GM18511 (cell line): ENCODE results near the gene KRT34.
"Not testable (repeated sequence)": the region's sequence is repeated elsewhere in the genome, so short reads cannot be mapped to it uniquely, and the experiment has no call there.

Experiments used
- ATAC-seq: cut with Tn5 transposase; IDR thresholded peaks from one replicate; pipeline ENCODE4 v1.9.1; 2021; ENCODE audit warnings: mild to moderate bottlenecking, moderate library complexity; ENCODE audit not compliant: unreplicated experiment

KRT34 gene

GRCh38 chr17:41381943-41382342, at the start of gene KRT34:
Gene KRT34 (minus strand): TSS chr17:41382306. CDS start chr17:41382246, 60 bp downstream.
- not testable (repeated sequence) for ATAC-seq

DNA sequence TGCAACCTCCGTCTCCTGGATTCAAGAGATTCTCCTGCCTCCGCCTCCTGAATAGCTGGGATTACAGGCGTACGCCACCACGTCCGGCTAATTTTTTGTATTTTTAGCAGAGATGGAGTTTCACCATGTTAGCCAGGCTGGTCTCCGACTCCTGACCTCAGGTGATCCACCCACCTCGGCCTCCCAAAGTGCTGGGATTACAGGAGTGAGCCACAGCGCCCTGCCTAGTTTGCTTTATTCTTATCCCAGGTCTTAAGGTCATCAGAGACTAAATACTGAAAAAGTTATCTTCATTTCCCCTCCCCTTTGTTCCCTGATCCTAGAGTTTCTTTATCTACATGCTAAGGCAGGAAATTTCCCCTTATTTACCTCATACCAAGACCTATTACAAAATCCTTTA, 48.3 kb upstream of the KRT34 start:
- not testable (repeated sequence) for ATAC-seq

DNA sequence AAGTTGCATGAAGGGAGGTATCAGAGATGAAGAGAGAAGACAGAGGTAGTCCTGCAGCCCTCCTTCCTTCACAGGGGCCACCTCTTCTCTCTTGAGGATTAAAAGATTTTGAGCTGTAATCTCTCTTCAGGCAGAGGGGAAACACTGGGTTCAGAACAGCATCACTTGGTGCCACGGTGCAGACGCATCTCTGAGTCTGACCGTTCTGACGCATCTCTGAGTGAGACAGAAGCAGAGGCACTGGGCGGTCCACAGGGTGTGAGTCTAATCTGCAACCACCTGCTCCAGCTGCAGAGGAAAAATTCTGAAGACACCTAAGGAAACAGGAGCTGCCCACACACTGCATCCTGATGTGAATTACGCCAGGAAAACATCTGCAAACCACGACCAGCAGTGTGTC, 47.6 kb upstream of the KRT34 start:
- no peak for ATAC-seq

- no peak for ATAC-seq
Measured at GRCh38 chr17:41428591-41429291, 46.6 kb upstream of the KRT34 start.

GRCh38 chr17:41424111-41424635, 42.1 kb upstream of the KRT34 start, which contains the start of gene KRT37:
Gene KRT37 (minus strand): TSS chr17:41424585. CDS start chr17:41424523, 62 bp downstream.
- ATAC-seq = no peak

DNA sequence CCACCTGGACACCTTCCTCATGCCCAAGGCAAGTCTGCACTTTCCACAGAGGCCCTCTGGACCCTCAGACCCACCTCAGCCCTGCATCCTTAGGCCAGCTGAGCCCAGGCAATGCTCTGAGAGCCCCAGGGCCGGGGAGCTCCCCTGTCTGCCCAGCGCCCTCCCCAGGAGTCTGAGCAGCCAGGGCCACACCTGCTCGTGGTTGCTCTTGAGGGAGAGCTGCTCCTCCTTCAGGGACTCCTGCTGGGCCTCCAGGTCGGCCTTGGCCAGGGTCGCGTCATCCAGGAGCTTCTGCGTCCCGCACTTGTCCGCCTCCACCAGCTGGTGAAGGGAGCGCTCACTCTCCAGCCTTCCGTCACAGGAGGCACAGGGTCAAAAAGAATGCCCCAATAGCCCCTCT, 40.5 kb upstream of the KRT34 start:
- not testable (repeated sequence) for ATAC-seq

DNA sequence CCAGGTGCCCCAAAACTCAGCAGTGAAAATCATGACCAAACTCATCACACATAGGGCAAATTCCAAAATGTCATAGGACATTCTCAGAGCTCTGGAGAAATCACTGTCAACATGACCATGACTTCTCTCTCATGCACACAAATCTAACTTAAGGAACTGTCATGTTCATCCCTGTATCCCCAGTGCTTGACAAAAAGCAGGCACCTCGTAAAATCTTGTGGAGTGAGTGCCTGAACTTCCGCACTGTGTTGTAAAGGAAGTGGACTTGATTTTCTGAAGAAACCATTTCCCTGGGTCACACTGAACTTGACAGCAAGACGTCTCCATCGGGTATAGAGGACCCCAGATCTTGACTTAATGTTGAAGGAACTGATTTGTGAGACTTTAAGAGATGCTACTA, 39.5 kb upstream of the KRT34 start:
- no peak for ATAC-seq

DNA sequence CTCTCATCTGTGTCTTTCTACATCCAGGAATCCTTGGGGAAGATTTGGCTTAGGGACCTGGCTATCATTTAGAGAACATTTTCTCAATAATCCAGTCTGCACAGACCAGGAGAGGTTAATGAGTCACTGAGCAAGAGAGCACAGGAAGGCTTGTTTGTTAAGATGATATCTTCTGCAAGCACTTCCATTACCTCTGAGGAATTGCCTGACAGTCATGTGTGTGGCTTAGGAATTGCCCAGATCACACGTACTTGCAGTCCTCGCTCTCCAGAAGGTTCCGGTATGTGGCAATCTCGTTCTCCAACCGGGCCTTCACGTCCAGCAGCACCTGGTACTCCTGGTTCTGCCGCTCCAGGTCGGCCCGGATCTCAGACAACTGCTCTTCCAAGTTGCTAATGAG, 39.0 kb upstream of the KRT34 start:
- ATAC-seq = no peak

GRCh38 chr17:41420134-41420533, 38.0 kb upstream of the KRT34 start:
- ATAC-seq = no peak

DNA sequence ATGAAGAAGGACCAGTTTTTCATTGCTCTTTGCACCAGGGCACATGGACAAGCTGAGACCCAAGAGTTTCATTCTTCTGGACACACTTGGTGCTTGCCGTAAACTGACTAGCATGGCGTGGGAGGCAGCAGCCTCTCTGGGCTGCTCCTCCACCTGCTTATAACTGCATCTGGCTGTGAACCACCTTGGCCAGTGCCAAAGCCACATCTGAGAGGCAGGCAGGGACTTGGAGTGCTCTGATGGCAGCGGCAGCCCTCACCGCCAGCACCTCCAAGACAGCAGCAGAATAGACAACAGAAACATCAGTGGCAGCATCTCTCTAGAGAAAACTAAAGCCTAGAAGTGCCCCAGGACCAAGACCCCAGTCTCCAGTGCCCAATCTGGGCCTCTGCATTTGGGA, 37.6 kb upstream of the KRT34 start:
- ATAC-seq = no peak

GRCh38 chr17:41418116-41418860, 36.2 kb upstream of the KRT34 start:
- no peak for ATAC-seq

GRCh38 chr17:41417576-41418015, 35.5 kb upstream of the KRT34 start:
- no peak for ATAC-seq

DNA sequence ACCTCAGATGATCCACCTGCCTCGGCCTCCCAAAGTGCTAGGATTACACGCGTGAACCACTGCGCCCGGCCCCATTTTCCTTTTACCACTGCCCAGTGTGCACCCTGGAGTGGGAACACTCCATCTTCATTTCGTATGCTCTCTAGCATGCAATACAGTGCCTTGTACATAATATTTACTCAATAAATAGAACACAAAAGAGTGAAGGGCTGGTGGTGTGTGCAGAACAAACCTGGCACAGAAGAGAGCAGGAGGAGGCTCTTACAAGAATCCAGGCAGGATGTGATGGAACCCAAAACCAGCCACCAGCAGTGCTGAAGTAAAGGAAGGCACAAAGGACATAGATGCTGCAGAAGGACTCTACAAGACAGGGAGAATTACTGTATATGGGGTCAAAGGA, 35.0 kb upstream of the KRT34 start:
- ATAC-seq = no peak

- no peak for ATAC-seq
Measured at GRCh38 chr17:41416479-41416878, 34.4 kb upstream of the KRT34 start.

GRCh38 chr17:41415833-41416335, 33.8 kb upstream of the KRT34 start:
- ATAC-seq = no peak

GRCh38 chr17:41415411-41415810, 33.3 kb upstream of the KRT34 start:
- ATAC-seq = no peak

DNA sequence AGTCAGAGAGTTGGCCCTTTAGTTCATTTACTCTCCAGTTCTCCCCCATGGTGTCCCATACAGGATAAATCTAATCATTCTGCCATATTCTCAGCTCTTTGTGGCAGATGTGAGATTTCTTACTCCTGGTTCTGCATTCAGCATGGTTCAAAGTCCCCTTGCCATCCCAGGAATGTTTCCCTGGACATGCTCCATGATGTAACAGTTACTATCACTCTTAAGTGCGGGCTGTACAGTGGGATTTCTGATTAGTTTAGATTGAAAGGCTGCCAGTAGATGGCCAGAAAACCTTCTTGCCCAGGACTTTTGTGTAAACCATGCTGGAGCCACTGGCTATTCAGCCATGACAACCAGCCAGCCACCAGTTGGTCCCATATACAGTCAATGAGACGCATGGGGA, 31.9 kb upstream of the KRT34 start:
- no peak for ATAC-seq

GRCh38 chr17:41413353-41413957, 31.3 kb upstream of the KRT34 start:
- no peak for ATAC-seq

DNA sequence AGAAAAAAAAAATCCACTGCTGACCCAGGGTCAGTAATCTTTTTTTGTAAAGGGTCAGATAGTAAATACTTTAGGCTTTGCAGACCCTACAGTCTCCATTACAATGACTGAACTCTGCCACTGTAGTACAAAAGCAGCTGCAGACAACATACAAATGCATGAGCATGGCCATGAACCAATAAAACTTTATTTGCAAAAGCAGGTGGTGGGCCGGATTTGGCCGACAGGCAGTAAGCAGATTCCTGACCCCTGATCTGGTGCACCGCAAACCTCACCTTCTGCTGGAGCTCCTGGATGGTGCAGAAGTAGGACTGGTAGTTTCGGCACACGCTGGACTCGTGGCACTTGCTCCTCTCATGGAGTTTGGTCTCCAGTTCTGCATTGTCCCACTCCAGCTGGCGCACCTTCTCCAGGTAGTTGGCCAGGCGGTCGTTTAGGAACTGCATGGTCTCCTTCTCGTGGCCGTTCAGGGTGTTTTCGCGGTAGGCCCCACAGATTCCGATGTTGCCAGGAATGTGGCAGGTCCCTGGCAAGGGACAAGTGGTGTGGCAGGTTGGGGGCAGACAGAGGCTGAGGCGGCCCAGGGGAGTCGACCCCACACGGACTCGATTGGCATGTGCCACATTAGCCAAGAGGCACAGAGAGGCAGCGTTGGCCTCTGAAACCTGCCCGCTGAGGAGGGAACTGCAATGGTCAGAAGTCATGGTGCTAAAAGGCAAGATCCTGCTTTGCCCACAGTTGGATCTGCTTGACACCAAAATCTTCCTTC, 29.1 kb upstream of the KRT34 start:
- ATAC-seq = no peak

DNA sequence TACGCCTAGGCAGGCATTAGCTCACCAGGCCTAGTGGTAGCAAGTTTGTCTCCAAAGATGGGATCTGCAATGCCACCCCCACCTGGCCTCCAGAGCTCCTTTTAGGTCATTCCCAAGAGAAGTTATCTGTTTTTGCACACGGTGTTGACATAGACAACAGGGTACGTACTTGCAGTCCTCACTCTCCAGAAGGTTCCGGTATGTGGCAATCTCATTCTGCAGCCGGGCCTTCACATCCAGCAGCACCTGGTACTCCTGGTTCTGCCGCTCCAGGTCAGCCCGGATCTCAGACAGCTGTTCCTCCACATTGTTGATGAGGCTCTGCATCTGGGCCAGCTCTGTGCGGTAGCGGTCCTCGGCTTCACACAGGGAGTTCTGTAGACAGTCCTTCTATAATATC, 25.1 kb upstream of the KRT34 start:
- no peak for ATAC-seq

- ATAC-seq = no peak
Measured at GRCh38 chr17:41406205-41406604, 24.1 kb upstream of the KRT34 start.
